K562 treated with DMSO at 1 percent for 24 hours (cell line): ENCODE results near the gene MAP3K8. TPM values are rescaled to one million over a fixed set of nuclear protein-coding genes. Genes with fewer than 3 reads are reported as not detected.

Experiments used
- total RNA-seq: library from RNA; unstranded; fragments of 300-600 nt; gene quantifications from 2 replicates; pipeline ENCODE4 v1.2.3, GENCODE V29; 2022; ENCODE audit warnings: low read depth; ENCODE audit not compliant: insufficient read depth

The MAP3K8 gene
- 19.3 and 21.5 TPM in 2 replicates for total RNA-seq

GRCh38 chr10:30433730-30434272 lies at the start of gene MAP3K8:
Gene MAP3K8 (plus strand): TSS chr10:30434184. CDS start chr10:30438939, 4,755 bp downstream.

Other genes starting within 250 kb of the MAP3K8 start
- 2.4 and 5.7 TPM in 2 replicates for gene MTPAP, start 84.9 kb upstream of the MAP3K8 start, total RNA-seq
- not detected in 2 replicates for gene LYZL2, start 195.6 kb downstream of the MAP3K8 start, total RNA-seq